Prostate gland (tissue), 2 donors: ENCODE measurements around the gene RARB. TPM values are rescaled to one million over a fixed set of nuclear protein-coding genes. Genes with fewer than 3 reads are reported as not detected.
A peak's percentile ranks its signal among the peaks of the same experiment; 100 is the strongest.

Experiments used
- DNase-seq: peaks from one replicate; pipeline ENCODE4 v3.0.0-alpha.2; 2019; ENCODE audit warnings: low spot score
- H3K27ac ChIP-seq, 2 donors: fragments of 200-600 bp; sonication (generic); 2 replicates each; pipeline ENCODE4 v1.5.1; 2017 to 2019
- H3K27me3 ChIP-seq: fragments of 200-600 bp; sonication (generic); replicated peaks from 2 replicates; pipeline ENCODE4 v1.5.1; 2019; ENCODE audit not compliant: insufficient read depth
- H3K36me3 ChIP-seq, 2 donors: fragments of 200-600 bp; sonication (generic); 1 replicate in 1 of 2; 2 replicates in 1 of 2; pipeline versions ENCODE4 v1.5.1 to v1.8.1; 2017 to 2019
- H3K4me1 ChIP-seq: fragments of 200-600 bp; sonication (generic); replicated peaks from 2 replicates; pipeline ENCODE4 v1.5.1; 2019
- H3K4me3 ChIP-seq, 2 donors: fragments of 200-600 bp; sonication (generic); 2 replicates each; pipeline ENCODE4 v1.5.1; 2017 to 2019
- H3K9me3 ChIP-seq: fragments of 200-600 bp; sonication (generic); 2 replicates; pipeline ENCODE4 v1.5.1; 2017
- POLR2A ChIP-seq: fragments of 450-650 bp; IDR thresholded peaks from one replicate; pipeline ENCODE4 v1.6.1; 2016; ENCODE audit warnings: antibody characterized with exemption, mild to moderate bottlenecking
- POLR2AphosphoS5 ChIP-seq: sonication (generic); formaldehyde crosslinking; IDR thresholded peaks from one replicate; pipeline ENCODE4 v1.6.1; 2017; ENCODE audit warnings: antibody characterized with exemption
- WGBS: methylation state at CpG from one replicate; pipeline ENCODE4 v1.1.5; 2018; 5-methylcytosine and 5-hydroxymethylcytosine counted together
- intact Hi-C: fragments of 100-400 bp; cut with DNase I; formaldehyde crosslinking; loops from one replicate; pipeline ENCODE4 v1.14.2; 2022
- total RNA-seq, 2 donors: library from RNA; depleted of rRNA; stranded (reverse); fragments of >200 nt; gene quantifications; one replicate each; pipeline ENCODE4 v1.1.0, GENCODE V29; 2016
- TF ChIP-seq, protein P1 (sequence below), 4 experiments: fragments of 200-600 bp in 2 of 4; fragments of 450-650 bp in 2 of 4; sonication (generic) in 2 of 4; IDR thresholded peaks; 1 replicate in 3 of 4; 2 replicates in 1 of 4; pipeline ENCODE4 v1.5.1; 2016 to 2019; ENCODE audit warnings: antibody characterized with exemption in 4 of 4, mild to moderate bottlenecking in 2 of 4, moderate library complexity in 2 of 4

RARB gene
- total RNA-seq, 2 donors from 2014 or later, result 4.4 to 17.2 TPM

DNA sequence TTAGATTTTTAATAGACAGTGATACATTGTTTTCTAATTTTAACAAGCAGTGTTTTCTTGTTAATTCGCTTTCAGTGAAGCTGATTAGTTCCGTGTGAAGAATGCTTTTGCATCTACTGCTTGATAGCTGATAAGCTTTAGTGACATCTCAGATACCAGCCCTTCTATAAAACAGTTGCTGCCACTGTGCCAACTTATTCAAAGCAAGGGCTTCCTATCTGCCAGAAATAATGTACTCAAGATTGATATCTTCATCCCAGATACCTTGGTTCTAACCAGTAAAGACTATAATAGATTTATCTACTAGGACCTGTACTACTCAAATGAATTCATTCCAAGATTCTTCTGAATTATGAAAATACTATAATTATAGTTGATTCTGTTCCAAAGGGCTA is 30.4 kb downstream of the RARB start:
- peak; percentile 7 for TF ChIP-seq POLR2AphosphoS5
- TF ChIP-seq, protein P1, sequence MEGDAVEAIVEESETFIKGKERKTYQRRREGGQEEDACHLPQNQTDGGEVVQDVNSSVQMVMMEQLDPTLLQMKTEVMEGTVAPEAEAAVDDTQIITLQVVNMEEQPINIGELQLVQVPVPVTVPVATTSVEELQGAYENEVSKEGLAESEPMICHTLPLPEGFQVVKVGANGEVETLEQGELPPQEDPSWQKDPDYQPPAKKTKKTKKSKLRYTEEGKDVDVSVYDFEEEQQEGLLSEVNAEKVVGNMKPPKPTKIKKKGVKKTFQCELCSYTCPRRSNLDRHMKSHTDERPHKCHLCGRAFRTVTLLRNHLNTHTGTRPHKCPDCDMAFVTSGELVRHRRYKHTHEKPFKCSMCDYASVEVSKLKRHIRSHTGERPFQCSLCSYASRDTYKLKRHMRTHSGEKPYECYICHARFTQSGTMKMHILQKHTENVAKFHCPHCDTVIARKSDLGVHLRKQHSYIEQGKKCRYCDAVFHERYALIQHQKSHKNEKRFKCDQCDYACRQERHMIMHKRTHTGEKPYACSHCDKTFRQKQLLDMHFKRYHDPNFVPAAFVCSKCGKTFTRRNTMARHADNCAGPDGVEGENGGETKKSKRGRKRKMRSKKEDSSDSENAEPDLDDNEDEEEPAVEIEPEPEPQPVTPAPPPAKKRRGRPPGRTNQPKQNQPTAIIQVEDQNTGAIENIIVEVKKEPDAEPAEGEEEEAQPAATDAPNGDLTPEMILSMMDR (IDR thresholded peaks at IDR 0.05), result no peak
- no peak for TF ChIP-seq POLR2A
- Histone ChIP-seq H3K36me3 (no peaks in the 10 kb centered on the region), H3K27ac (no peak overlapping the region), H3K4me1 (no peaks in the 10 kb centered on the region), H3K27me3 (no peaks in the 10 kb centered on the region), H3K4me3 (no peak overlapping the region), H3K9me3 (no peaks in the 10 kb centered on the region)
- no peak for DNase-seq
- intact Hi-C loops, result no loop called here
- WGBS, result 16% methylated on average over 2 of the region's 2 CpGs

DNA sequence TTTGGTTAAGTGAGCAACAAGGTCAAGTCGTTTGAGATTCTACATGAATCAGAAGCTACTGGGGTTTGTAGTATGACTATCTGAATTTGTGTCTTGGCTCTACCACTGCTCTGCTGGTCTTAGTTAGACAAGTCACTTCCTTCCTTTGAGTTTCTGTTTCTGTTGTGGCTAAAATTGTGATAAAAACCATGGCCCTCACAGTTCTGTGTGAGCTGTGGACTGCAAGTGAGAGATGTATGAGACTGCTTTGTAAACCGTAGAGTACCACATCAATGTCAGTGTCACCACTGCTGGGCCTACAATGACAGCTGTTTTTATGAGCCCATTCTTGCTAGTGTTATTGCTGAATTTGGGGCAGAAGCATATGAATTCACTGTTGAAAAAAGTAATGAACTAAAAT is 32.7 kb downstream of the RARB start:
- Histone ChIP-seq H3K4me1 (no peaks in the 10 kb centered on the region), H3K27ac (no peak overlapping the region), H3K36me3 (no peaks in the 10 kb centered on the region), H3K27me3 (no peaks in the 10 kb centered on the region), H3K4me3 (no peak overlapping the region), H3K9me3 (no peaks in the 10 kb centered on the region)
- intact Hi-C loops, result no loop called here
- TF ChIP-seq POLR2AphosphoS5 (no peak), POLR2A (no peak)
- TF ChIP-seq, protein P1 (IDR thresholded peaks at IDR 0.05), result no peak
- DNase-seq, result no peak
- WGBS, result 78% methylated on average over 2 of the region's 2 CpGs

DNA sequence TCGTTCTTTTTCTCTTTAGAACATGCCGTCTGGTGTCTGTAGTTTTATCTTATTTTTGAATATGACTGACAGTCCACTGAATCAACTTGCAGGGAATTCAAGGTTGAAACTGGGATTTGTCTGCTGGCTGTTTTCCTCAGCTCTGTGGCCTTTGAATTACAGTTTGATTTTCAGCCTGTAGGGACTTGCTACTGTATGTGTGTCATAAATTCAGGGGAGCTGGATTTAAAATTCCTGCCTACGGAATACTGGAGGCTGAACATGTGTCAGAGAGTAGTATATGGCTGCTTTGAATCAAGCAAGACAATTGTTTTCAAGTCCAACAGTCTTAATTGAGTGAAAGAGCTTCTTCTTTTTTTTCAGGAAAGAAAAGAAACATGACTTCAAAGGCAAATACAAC is 33.9 kb downstream of the RARB start:
- intact Hi-C loops, result no loop called here
- TF ChIP-seq POLR2A, result no peak
- TF ChIP-seq, protein P1 (IDR thresholded peaks at IDR 0.05), result no peak
- no peak for TF ChIP-seq POLR2AphosphoS5
- WGBS, result 55% methylated on average over 3 of the region's 3 CpGs
- Histone ChIP-seq H3K4me3 (no peak overlapping the region), H3K4me1 (no peaks in the 10 kb centered on the region), H3K9me3 (no peaks in the 10 kb centered on the region), H3K36me3 (no peaks in the 10 kb centered on the region), H3K27me3 (no peaks in the 10 kb centered on the region), H3K27ac (no peak overlapping the region)
- no peak for DNase-seq

DNA sequence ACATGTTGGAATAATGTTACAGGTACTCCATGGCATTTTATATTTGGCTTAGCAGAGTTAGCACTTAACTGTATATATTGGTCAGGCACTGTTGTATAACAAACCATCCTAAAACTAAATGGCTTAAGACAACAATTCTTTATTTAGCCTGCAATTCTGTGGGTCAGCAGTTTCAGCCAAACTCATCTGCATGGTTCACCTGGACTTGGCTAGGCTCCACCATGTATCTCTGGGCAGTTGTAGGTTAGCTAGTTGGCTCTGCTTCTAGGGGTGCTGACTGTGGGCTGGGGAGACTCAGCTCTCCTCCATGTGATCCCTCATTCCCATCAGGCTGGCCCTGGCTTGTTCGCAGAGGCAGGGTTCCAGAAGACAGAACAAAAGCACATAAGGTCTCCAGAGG is 34.4 kb downstream of the RARB start:
- Histone ChIP-seq H3K36me3 (no peaks in the 10 kb centered on the region), H3K27me3 (no peaks in the 10 kb centered on the region), H3K4me3 (no peak overlapping the region), H3K9me3 (no peaks in the 10 kb centered on the region), H3K27ac (no peak overlapping the region), H3K4me1 (no peaks in the 10 kb centered on the region)
- intact Hi-C loops, result no loop called here
- DNase-seq, result no peak
- 76% methylated on average over 1 of the region's 1 CpG for WGBS
- TF ChIP-seq POLR2AphosphoS5 (no peak), POLR2A (no peak)
- TF ChIP-seq, protein P1 (IDR thresholded peaks at IDR 0.05), result no peak

DNA sequence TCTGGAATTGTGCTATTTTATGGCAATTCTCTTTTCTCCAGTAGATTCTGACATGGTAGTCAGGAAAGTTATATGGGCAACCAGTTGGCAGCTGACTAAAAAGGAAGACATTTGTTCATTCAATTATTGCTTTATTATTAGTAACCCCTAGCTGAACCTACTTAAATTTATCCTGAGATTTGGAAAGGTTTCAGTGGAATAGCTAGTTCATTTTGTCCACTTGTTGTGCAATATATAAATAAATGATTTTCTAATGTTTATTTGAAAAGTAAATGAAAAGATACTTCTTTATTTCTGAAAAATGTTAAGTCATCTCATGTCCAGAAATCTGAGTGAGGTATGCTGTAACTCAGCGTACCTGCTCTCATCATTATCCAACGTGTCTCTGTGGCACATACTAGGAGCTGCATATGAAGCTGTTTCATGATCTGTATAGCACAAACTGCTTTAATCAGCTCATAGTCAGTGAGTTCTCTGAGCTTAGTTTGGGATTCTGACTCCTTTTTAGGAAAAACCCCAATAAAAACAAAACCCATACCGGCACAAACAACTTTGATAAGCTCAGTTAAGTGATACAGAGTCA is 35.9 kb downstream of the RARB start:
- intact Hi-C loops, result no loop called here
- no peaks in the 10 kb centered on the region for H3K9me3 ChIP-seq
- no peaks in the 10 kb centered on the region for H3K36me3 ChIP-seq
- H3K4me3 ChIP-seq, result no peak overlapping the region
- DNase-seq, result no peak
- no peaks in the 10 kb centered on the region for H3K4me1 ChIP-seq
- no peaks in the 10 kb centered on the region for H3K27me3 ChIP-seq
- TF ChIP-seq, protein P1 (IDR thresholded peaks at IDR 0.05), result no peak
- TF ChIP-seq POLR2AphosphoS5 (no peak), POLR2A (no peak)
- WGBS, result 66% methylated on average over 3 of the region's 3 CpGs
- no peak overlapping the region for H3K27ac ChIP-seq
